ENCODE data around the gene KCNJ12.

- TF ChIP-seq, protein P1, sequence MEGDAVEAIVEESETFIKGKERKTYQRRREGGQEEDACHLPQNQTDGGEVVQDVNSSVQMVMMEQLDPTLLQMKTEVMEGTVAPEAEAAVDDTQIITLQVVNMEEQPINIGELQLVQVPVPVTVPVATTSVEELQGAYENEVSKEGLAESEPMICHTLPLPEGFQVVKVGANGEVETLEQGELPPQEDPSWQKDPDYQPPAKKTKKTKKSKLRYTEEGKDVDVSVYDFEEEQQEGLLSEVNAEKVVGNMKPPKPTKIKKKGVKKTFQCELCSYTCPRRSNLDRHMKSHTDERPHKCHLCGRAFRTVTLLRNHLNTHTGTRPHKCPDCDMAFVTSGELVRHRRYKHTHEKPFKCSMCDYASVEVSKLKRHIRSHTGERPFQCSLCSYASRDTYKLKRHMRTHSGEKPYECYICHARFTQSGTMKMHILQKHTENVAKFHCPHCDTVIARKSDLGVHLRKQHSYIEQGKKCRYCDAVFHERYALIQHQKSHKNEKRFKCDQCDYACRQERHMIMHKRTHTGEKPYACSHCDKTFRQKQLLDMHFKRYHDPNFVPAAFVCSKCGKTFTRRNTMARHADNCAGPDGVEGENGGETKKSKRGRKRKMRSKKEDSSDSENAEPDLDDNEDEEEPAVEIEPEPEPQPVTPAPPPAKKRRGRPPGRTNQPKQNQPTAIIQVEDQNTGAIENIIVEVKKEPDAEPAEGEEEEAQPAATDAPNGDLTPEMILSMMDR (IDR thresholded peaks at IDR 0.05) = no peak
- no peak for TF ChIP-seq EZH2 (IDR thresholded peaks at IDR 0.05)
Measured at GRCh38 chr17:21353326-21354010, 22.7 kb upstream of the KCNJ12 start.
